GM18511 (cell line): ENCODE data around the gene SCD.
A peak's percentile ranks its signal among the peaks of the same experiment; 100 is the strongest.
"Not testable (repeated sequence)": the region's sequence is repeated elsewhere in the genome, so short reads cannot be mapped to it uniquely, and the experiment has no call there.

Experiments
- ATAC-seq: cut with Tn5 transposase; IDR thresholded peaks from one replicate; pipeline ENCODE4 v1.9.1; 2021; ENCODE audit warnings: mild to moderate bottlenecking, moderate library complexity; ENCODE audit not compliant: unreplicated experiment

Gene SCD

DNA sequence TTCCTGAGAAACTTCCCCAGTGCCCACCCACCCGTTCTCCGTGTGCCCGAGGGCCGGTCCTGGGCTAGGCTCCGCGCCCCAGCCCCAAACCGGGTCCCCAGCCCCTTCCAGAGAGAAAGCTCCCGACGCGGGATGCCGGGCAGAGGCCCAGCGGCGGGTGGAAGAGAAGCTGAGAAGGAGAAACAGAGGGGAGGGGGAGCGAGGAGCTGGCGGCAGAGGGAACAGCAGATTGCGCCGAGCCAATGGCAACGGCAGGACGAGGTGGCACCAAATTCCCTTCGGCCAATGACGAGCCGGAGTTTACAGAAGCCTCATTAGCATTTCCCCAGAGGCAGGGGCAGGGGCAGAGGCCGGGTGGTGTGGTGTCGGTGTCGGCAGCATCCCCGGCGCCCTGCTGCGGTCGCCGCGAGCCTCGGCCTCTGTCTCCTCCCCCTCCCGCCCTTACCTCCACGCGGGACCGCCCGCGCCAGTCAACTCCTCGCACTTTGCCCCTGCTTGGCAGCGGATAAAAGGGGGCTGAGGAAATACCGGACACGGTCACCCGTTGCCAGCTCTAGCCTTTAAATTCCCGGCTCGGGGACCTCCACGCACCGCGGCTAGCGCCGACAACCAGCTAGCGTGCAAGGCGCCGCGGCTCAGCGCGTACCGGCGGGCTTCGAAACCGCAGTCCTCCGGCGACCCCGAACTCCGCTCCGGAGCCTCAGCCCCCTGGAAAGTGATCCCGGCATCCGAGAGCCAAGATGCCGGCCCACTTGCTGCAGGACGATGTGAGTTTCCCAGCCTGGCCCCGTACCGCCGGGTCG is at the start of gene SCD:
Gene SCD, plus strand, starts transcription at position 469 of the 803 bp plus-strand sequence. Its CDS starts 272 bp downstream, at position 741.
- peak; percentile 93 for ATAC-seq

- no peak for ATAC-seq
These were observed 49.8 kb upstream of the SCD start for GRCh38 chr10:100297242-100297641.

GRCh38 chr10:100301123-100301522 is 45.9 kb upstream of the SCD start:
- not testable (repeated sequence) for ATAC-seq

DNA sequence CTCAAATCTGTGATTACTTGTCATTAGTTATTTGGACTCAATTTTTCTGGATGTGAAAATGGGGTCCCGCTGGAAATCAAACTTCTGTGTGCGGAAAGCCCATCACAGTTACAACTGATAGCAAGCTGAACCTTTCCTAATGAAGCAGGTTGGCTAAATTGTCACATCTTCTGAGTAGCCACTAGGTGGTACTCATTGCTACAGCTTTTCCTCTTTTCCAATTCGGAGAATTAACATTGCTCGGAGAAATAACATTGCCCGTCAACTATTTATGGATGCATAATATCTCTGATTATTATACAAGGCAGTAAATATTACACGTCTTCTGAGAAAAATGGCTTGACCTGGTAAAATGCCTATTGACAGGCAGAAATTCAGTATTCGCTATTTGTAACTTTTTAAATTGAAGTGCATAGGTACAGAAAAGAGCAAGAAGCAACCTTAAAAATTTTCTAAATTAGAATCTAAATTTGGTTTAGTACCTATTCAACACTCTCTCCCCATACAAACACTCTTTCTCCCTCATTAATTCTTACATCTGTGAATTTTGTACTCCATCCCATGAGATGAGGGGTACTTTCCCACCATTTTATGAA is 43.2 kb upstream of the SCD start:
- ATAC-seq: no peak

DNA sequence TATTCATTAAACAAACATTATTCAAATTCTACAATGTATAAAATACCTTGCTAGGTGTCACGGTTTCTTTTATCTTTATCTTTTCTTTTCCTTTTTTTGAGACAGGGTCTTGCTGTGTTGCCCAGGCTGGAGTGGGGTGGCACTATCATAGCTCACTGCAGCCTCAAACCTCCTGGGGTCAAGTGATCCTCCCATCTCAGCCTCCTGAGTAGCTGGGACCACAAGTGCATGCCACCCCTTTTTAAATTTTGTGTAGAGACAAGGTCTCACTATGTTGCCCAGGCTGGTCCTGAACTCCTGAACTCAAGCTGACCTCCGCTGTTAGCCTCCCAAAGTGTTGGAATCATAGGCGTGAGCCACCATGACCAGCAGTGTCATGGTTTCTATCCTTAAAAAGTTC is 42.6 kb upstream of the SCD start:
- no peak for ATAC-seq

GRCh38 chr10:100306861-100307260 is 40.2 kb upstream of the SCD start:
- no peak for ATAC-seq

- no peak for ATAC-seq
These were observed 39.3 kb upstream of the SCD start for GRCh38 chr10:100307684-100308083.

DNA sequence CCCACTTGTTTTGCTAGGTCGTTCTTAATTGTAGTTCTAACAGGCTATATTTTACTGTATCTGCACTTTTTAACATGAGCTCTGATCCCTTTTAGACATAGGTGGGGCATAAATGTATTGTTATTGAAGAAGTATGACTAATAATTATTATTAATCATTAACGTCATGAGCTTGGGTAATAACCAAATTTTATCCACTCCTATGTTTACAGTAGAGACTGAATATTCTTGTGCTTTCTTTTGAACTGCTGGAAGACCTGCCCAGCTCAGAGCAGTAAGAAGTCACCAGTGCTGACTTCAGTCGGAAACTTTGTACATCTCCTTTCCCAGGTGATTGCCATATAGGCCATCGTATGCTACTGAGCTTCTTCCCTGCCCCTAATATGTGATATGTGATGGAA is 35.7 kb upstream of the SCD start:
- ATAC-seq: no peak

DNA sequence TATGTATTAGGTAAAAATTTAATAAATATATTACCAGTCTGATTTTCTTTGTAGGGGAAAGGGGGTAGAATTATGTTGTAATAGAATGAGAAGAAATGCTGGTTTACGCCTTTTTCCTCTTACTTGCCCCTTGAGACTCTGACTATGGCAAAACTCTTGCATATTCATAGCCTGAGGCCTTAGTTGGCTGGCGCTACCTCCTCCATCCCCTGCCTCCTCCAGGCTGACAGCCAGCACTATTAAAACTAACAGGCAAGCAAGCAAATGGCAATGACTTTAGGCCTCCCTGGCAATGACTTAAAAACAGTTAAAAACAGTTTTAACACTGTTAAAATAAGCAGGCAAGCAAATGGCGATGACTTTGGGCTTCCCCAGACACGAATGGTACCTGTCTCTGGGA is 31.4 kb upstream of the SCD start:
- no peak for ATAC-seq

- no peak for ATAC-seq
These were observed 28.8 kb upstream of the SCD start for GRCh38 chr10:100318207-100318606.

DNA sequence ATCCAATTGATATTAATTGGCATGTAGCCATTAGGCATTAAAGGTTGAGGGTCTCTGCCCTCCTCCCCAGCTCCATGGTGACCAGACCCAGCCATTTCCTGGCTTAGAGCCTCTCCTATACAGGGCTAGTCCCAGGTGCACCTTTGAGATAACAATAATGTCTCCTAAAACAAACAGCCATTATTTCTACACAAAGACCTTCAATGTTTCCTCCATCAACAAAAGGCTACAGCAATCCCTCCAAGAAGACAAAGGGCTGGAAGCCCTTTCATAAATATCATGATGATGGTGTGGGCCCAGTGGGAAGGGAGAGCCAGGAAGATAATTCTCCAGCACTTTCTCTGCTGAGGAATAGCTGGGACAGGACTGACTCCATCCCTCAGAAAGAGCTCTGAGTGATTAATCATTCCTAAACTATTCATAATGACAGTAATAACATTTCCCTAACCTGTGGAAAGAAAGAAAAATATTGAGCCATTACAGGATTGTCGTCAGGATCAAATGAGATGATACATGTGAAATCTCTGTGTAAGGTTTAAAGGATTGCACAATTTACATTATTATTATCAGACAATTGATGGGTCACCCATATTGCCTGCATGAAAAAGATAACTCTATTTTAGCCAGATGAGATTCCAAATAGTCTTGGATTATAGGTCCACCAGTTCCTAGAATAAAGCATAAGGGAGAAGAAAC is 27.2 kb upstream of the SCD start:
- no peak for ATAC-seq

DNA sequence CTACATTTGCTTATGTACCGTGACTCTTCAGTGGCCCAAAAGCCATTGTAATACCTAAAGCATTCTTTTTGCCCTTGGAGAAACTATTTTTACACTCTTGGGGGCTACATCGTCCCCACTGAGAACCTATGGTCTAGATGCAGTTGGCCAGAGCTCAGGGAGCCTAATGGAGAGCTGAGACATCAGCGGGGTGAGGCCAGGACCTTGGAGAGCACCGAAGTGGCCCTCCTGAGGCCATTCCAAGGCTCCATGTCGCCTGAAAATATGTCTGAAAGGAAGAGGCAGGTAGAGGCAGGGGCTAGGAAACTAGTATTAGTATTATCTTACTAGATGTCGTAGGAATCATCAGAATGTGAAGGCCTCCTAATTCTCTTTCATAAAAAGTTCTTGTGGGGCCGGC is 21.9 kb upstream of the SCD start:
- ATAC-seq: no peak

GRCh38 chr10:100327007-100327717 is 19.9 kb upstream of the SCD start:
- ATAC-seq: peak; percentile 99

- no peak for ATAC-seq
These were observed 19.4 kb upstream of the SCD start for GRCh38 chr10:100327718-100328009.

- ATAC-seq: no peak
These were observed 18.8 kb upstream of the SCD start for GRCh38 chr10:100328198-100328597.

GRCh38 chr10:100330079-100330478 is 17.0 kb upstream of the SCD start, which contains the start of gene PKD2L1:
Gene PKD2L1 (minus strand): TSS chr10:100330228. CDS start chr10:100330103, 125 bp downstream.
- ATAC-seq: no peak

GRCh38 chr10:100333106-100333505 is 13.9 kb upstream of the SCD start:
- no peak for ATAC-seq

DNA sequence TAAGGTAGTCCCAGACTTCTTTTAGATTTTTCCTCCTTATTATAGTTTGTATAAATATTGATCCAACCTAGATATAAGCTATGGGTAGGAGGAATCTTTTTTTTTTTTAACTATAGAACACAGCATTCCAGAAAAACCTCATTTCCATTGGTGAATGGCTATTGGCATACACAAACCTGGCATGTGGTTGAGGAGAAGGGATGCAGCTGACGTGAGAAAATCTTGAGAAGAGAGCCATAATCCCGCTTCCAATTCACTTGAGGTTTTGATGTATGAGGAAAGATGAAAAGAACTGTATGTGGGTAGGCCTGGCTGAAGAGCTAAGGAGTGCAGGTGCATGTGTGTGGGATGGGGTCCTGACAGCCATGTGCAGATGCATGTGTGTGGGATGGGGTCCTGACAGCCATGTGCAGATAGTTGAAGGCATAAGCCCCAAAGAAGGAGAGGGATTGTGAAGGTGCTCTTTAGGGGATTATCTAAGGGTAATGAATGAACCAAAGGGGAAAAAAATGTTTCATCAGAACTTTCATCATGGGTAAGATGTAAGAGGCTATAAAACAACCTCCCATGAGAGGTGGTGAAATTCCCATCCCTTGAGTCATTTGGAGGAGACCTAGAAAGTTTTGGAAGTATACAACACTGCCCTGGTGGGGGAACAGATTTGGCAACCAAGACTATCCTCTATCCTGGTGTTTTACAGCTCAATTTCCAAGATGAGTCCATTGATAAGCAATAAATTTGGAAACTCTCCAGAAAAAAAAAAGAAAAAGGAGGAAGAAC is 13.2 kb upstream of the SCD start:
- no peak for ATAC-seq

GRCh38 chr10:100334762-100335161 is 12.3 kb upstream of the SCD start:
- ATAC-seq: no peak

GRCh38 chr10:100338434-100339036 is 8.5 kb upstream of the SCD start:
- ATAC-seq: no peak
